ENCODE results near the gene PPP1R8. TPM values are rescaled to one million over a fixed set of nuclear protein-coding genes. Genes with fewer than 3 reads are reported as not detected.

PPP1R8 gene
- total and polyA plus RNA-seq, 7 donors: 18.5 to 46.1 (median 25.7) TPM

- ATAC-seq: no peak
- 87 to 96% (median 90%) methylated on average over 4 of the region's 4 CpGs for WGBS, 3 donors
- Histone ChIP-seq H3K27me3 (ENCODE audit: insufficient read depth in 3 of 3, low read length in 2 of 3) (peaks cover 0 to 15% (median 4%) of the 10 kb centered on the region in 3 donors), H3K4me3 (no peak overlapping the region), H3K4me1 (no peaks in the 10 kb centered on the region), H3K9me3 (no peaks in the 10 kb centered on the region), H3K36me3 (ENCODE audit: insufficient read depth in 1 of 2, low read depth in 1 of 2) (no peaks in the 10 kb centered on the region), H3K27ac (no peak overlapping the region)
- DNase-seq: no peak
- TF ChIP-seq CTCF (IDR thresholded peaks at IDR 0.05): no peak
- intact Hi-C loops (cut with DNase I): no loop called here
Measured at GRCh38 chr1:27878039-27878438, 47.5 kb downstream of the PPP1R8 start.

- DNase-seq (no peak), ATAC-seq (no peak)
- no peak overlapping the region for H3K27ac ChIP-seq
- no peaks in the 10 kb centered on the region for H3K4me1 ChIP-seq
- H3K9me3 ChIP-seq: no peaks in the 10 kb centered on the region
- H3K36me3 ChIP-seq (ENCODE audit: insufficient read depth in 1 of 2, low read depth in 1 of 2): no peaks in the 10 kb centered on the region
- 30 to 39% (median 32%) methylated on average over 8 of the region's 8 CpGs for WGBS, 3 donors
- intact Hi-C loops (cut with DNase I): no loop called here
- TF ChIP-seq CTCF (IDR thresholded peaks at IDR 0.05): no peak
- no peak overlapping the region for H3K4me3 ChIP-seq
- H3K27me3 ChIP-seq (ENCODE audit: insufficient read depth in 3 of 3, low read length in 2 of 3): peaks cover 0 to 8% (median 4%) of the 10 kb centered on the region in 3 donors
Measured at GRCh38 chr1:27878787-27879335, 48.3 kb downstream of the PPP1R8 start.

GRCh38 chr1:27879374-27880082 lies 48.9 kb downstream of the PPP1R8 start:
- no peak overlapping the region for H3K27ac ChIP-seq

GRCh38 chr1:27882543-27882903 lies 51.9 kb downstream of the PPP1R8 start:
- H3K27ac ChIP-seq: no peak overlapping the region
- DNase-seq: no peak

More at GRCh38 chr1:27879374-27880082, 48.9 kb downstream of the PPP1R8 start:
- H3K4me3 ChIP-seq: no peak overlapping the region
- H3K9me3 ChIP-seq: no peaks in the 10 kb centered on the region
- peaks cover 0 to 8% (median 4%) of the 10 kb centered on the region in 3 donors for H3K27me3 ChIP-seq (ENCODE audit: insufficient read depth in 3 of 3, low read length in 2 of 3)
- TF ChIP-seq CTCF (IDR thresholded peaks at IDR 0.05): no peak
- 75 to 76% (median 76%) methylated on average over 8 to 10 of the region's 10 CpGs for WGBS, 3 donors
- H3K4me1 ChIP-seq: no peaks in the 10 kb centered on the region
- intact Hi-C loops (cut with DNase I): no loop called here
- no peak for ATAC-seq
- H3K36me3 ChIP-seq (ENCODE audit: insufficient read depth in 1 of 2, low read depth in 1 of 2): no peaks in the 10 kb centered on the region
- no peak for DNase-seq

More at GRCh38 chr1:27882543-27882903, 51.9 kb downstream of the PPP1R8 start:
- peaks cover 0 to 13% of the 10 kb centered on the region in 2 donors for H3K36me3 ChIP-seq (ENCODE audit: insufficient read depth in 1 of 2, low read depth in 1 of 2)
- ATAC-seq: no peak
- H3K27me3 ChIP-seq (ENCODE audit: insufficient read depth in 3 of 3, low read length in 2 of 3): peaks cover 0 to 4% (median 0%) of the 10 kb centered on the region in 3 donors
- no peak overlapping the region for H3K4me3 ChIP-seq
- H3K4me1 ChIP-seq: no peaks in the 10 kb centered on the region
- H3K9me3 ChIP-seq: no peaks in the 10 kb centered on the region
- TF ChIP-seq CTCF (IDR thresholded peaks at IDR 0.05): no peak
- intact Hi-C loops (cut with DNase I): no loop called here
- 85 to 89% (median 89%) methylated on average over 6 of the region's 6 CpGs for WGBS, 3 donors
